CD8-positive, alpha-beta memory T cell (primary cell): ENCODE data around the gene SPDYC. TPM values are rescaled to one million over a fixed set of nuclear protein-coding genes. Genes with fewer than 3 reads are reported as not detected.

Experiments
- CTCF ChIA-PET: fragments of 350-600 bp; sonication (Branson Sonifier 250); formaldehyde crosslinking; loops from one replicate; lab custom pipeline; 2021; ENCODE audit warnings: antibody characterized with exemption; lab: Charles Lee
- POLR2A ChIA-PET: fragments of 350-600 bp; sonication (Branson Sonifier 250); formaldehyde crosslinking; loops from one replicate; lab custom pipeline; 2021; ENCODE audit warnings: antibody characterized with exemption; lab: Charles Lee
- DNase-seq, 5 donors: peaks; one replicate each; pipeline versions ENCODE4 v3.0.0 to v3.0.0-alpha.2; 2020 to 2022; ENCODE audit warnings: mixed read lengths in 1 of 5
- H3K27ac ChIP-seq: one replicate; pipeline ENCODE4 v1.7.0; 2013; ENCODE audit warnings: low read depth, mild to moderate bottlenecking, low read length, moderate library complexity
- H3K27me3 ChIP-seq: 2 replicates; pipeline ENCODE4 v1.7.0; 2013; ENCODE audit warnings: low read length, mild to moderate bottlenecking; ENCODE audit not compliant: insufficient read depth, poor library complexity, severe bottlenecking
- H3K36me3 ChIP-seq: 2 replicates; pipeline ENCODE4 v1.7.0; 2013; ENCODE audit warnings: mild to moderate bottlenecking, low read length, moderate library complexity; ENCODE audit not compliant: insufficient read depth
- H3K4me1 ChIP-seq: 2 replicates; pipeline ENCODE4 v1.7.0; 2013; ENCODE audit warnings: mild to moderate bottlenecking, low read length, moderate library complexity; ENCODE audit not compliant: insufficient read depth
- H3K4me3 ChIP-seq: 2 replicates; pipeline ENCODE4 v1.7.0; 2013; ENCODE audit warnings: mild to moderate bottlenecking, low read length
- H3K9me3 ChIP-seq: 2 replicates; pipeline ENCODE4 v1.7.0; 2013; ENCODE audit warnings: mild to moderate bottlenecking, low read length
- H3K27ac Mint-ChIP-seq, 8 donors: one replicate each; pipeline ENCODE4 v1.8.0; 2020 to 2021; ENCODE audit warnings: mixed read lengths in 8 of 8, mild to moderate bottlenecking in 6 of 8, inconsistent platforms in 3 of 8, moderate library complexity in 3 of 8
- H3K27me3 Mint-ChIP-seq, 2 donors: one replicate each; pipeline ENCODE4 v1.8.0; 2020 to 2021; ENCODE audit warnings: mixed read lengths in 2 of 2, mild to moderate bottlenecking in 1 of 2, moderate library complexity in 1 of 2
- H3K36me3 Mint-ChIP-seq, 3 donors: one replicate each; pipeline ENCODE4 v1.8.0; 2020 to 2021; ENCODE audit warnings: mixed read lengths in 3 of 3, inconsistent platforms in 1 of 3, mild to moderate bottlenecking in 1 of 3
- H3K4me1 Mint-ChIP-seq, 3 donors: one replicate each; pipeline ENCODE4 v1.8.0; 2020 to 2021; ENCODE audit warnings: mixed read lengths in 3 of 3, inconsistent platforms in 1 of 3, mild to moderate bottlenecking in 1 of 3
- H3K4me3 Mint-ChIP-seq, 7 donors: one replicate each; pipeline ENCODE4 v1.8.0; 2020 to 2021; ENCODE audit warnings: mixed read lengths in 7 of 7, mild to moderate bottlenecking in 6 of 7, moderate library complexity in 4 of 7, inconsistent platforms in 2 of 7
- H3K9me3 Mint-ChIP-seq, 5 donors: one replicate each; pipeline ENCODE4 v1.8.0; 2020 to 2022; ENCODE audit warnings: mixed read lengths in 5 of 5, mild to moderate bottlenecking in 3 of 5, moderate library complexity in 2 of 5, inconsistent platforms in 1 of 5
- polyA plus RNA-seq: library from polyadenylated mRNA; unstranded; fragments of 300-500 nt; fragmentation: Illumina TruSeq; gene quantifications from one replicate; pipeline ENCODE4 v1.2.3, GENCODE V29; 2021
- total RNA-seq, 2 experiments: library from RNA; stranded (reverse); gene quantifications; one replicate each; pipeline ENCODE4 v1.2.3, GENCODE V29; 2021

Gene SPDYC
- total and polyA plus RNA-seq, 3 experiments from 2014 or later, result not detected

GRCh38 chr11:65205602-65205967 lies 35.6 kb downstream of the SPDYC start:
- Histone ChIP-seq H3K27ac (no peak overlapping the region), H3K4me1 (no peaks in the 10 kb centered on the region), H3K27me3 (no peaks in the 10 kb centered on the region), H3K4me3 (no peak overlapping the region), H3K9me3 (no peaks in the 10 kb centered on the region), H3K36me3 (peaks cover 25% of the 10 kb centered on the region)
- H3K9me3 Mint-ChIP-seq, result no peaks in the 10 kb centered on the region
- no peak overlapping the region for H3K27ac Mint-ChIP-seq
- ChIA-PET CTCF (interaction anchor here (0.9 to 3.7 kb wide), 7 partner anchors 15 to 306 kb away, joined by 3 to 19 read pairs (median 3); partner anchors contain the start of gene CDC42EP2), POLR2A (interaction anchor here (0.9 to 1.0 kb wide), 2 partner anchors 13 to 112 kb away, joined by 4 to 5 read pairs; no protein-coding TSS in a partner anchor)
- peaks cover 4% of the 10 kb centered on the region in 3 donors for H3K4me1 Mint-ChIP-seq
- H3K36me3 Mint-ChIP-seq, result peaks cover 0 to 75% (median 2%) of the 10 kb centered on the region in 3 donors
- DNase-seq, result no peak
- H3K27me3 Mint-ChIP-seq, result no peaks in the 10 kb centered on the region
- H3K4me3 Mint-ChIP-seq, result no peak overlapping the region

GRCh38 chr11:65206441-65206841 lies 36.4 kb downstream of the SPDYC start:
- Histone ChIP-seq H3K27ac (no peak overlapping the region), H3K36me3 (peaks cover 28% of the 10 kb centered on the region), H3K4me1 (no peaks in the 10 kb centered on the region), H3K27me3 (no peaks in the 10 kb centered on the region), H3K9me3 (no peaks in the 10 kb centered on the region), H3K4me3 (no peak overlapping the region)
- Mint-ChIP-seq H3K36me3 (peaks cover 0 to 79% (median 2%) of the 10 kb centered on the region in 3 donors), H3K9me3 (no peaks in the 10 kb centered on the region), H3K4me3 (no peak overlapping the region), H3K4me1 (peaks cover 4% of the 10 kb centered on the region in 3 donors), H3K27ac (no peak overlapping the region), H3K27me3 (no peaks in the 10 kb centered on the region)
- CTCF ChIA-PET, result interaction anchor here (1.6 to 3.7 kb wide), 2 partner anchors 26 to 109 kb away, joined by 3 to 12 read pairs; no protein-coding TSS in a partner anchor
- DNase-seq, result no peak
- POLR2A ChIA-PET, result interaction anchor here (0.9 kb wide), 1 partner anchor 12 kb away, joined by 4 read pairs; no protein-coding TSS in a partner anchor

GRCh38 chr11:65206901-65207300 lies 36.9 kb downstream of the SPDYC start:
- Mint-ChIP-seq H3K4me3 (no peak overlapping the region), H3K9me3 (no peaks in the 10 kb centered on the region), H3K27ac (no peak overlapping the region), H3K36me3 (peaks cover 0 to 80% (median 2%) of the 10 kb centered on the region in 3 donors), H3K4me1 (peaks cover 4% of the 10 kb centered on the region in 3 donors), H3K27me3 (no peaks in the 10 kb centered on the region)
- no peaks in the 10 kb centered on the region for H3K4me1 ChIP-seq
- ChIA-PET POLR2A (interaction anchor here (0.6 kb wide), 1 partner anchor 123 kb away, joined by 3 read pairs; no protein-coding TSS in a partner anchor), CTCF (interaction anchor here (1.7 to 3.7 kb wide), 2 partner anchors 109 to 122 kb away, joined by 5 to 12 read pairs; no protein-coding TSS in a partner anchor)
- no peaks in the 10 kb centered on the region for H3K9me3 ChIP-seq
- no peaks in the 10 kb centered on the region for H3K27me3 ChIP-seq
- H3K27ac ChIP-seq, result no peak overlapping the region
- no peak for DNase-seq
- H3K4me3 ChIP-seq, result no peak overlapping the region
- H3K36me3 ChIP-seq, result peaks cover 28% of the 10 kb centered on the region

- Histone ChIP-seq H3K27me3 (no peaks in the 10 kb centered on the region), H3K9me3 (no peaks in the 10 kb centered on the region), H3K4me3 (no peak overlapping the region), H3K27ac (no peak overlapping the region), H3K4me1 (peaks cover under 1% of the 10 kb centered on the region), H3K36me3 (peaks cover 28% of the 10 kb centered on the region)
- H3K9me3 Mint-ChIP-seq, result no peaks in the 10 kb centered on the region
- H3K27me3 Mint-ChIP-seq, result no peaks in the 10 kb centered on the region
- H3K27ac Mint-ChIP-seq, result peak overlapping the region in 1 of 8 donors; percentile 21
- ChIA-PET CTCF (interaction anchor here (1.6 to 3.7 kb wide), 3 partner anchors 11 to 121 kb away, joined by 4 to 12 read pairs (median 5); no protein-coding TSS in a partner anchor), POLR2A (no interaction called here)
- no peak overlapping the region for H3K4me3 Mint-ChIP-seq
- peaks cover 0 to 77% (median 2%) of the 10 kb centered on the region in 3 donors for H3K36me3 Mint-ChIP-seq
- H3K4me1 Mint-ChIP-seq, result peaks cover 9 to 10% (median 10%) of the 10 kb centered on the region in 3 donors
- no peak for DNase-seq
These were observed 38.1 kb downstream of the SPDYC start for GRCh38 chr11:65207918-65208784.

GRCh38 chr11:65208785-65209710 lies 39.0 kb downstream of the SPDYC start:
- no peaks in the 10 kb centered on the region for H3K9me3 Mint-ChIP-seq
- POLR2A ChIA-PET, result no interaction called here
- H3K9me3 ChIP-seq, result no peaks in the 10 kb centered on the region
- H3K27me3 Mint-ChIP-seq, result no peaks in the 10 kb centered on the region
- CTCF ChIA-PET, result interaction anchor here (1.6 to 3.7 kb wide), 2 partner anchors 12 to 107 kb away, joined by 4 to 12 read pairs; no protein-coding TSS in a partner anchor
- peaks cover 28% of the 10 kb centered on the region for H3K36me3 ChIP-seq
- no peak for DNase-seq
- H3K4me3 Mint-ChIP-seq, result no peak overlapping the region
- no peak overlapping the region for H3K27ac ChIP-seq
- peaks cover 9% of the 10 kb centered on the region for H3K4me1 ChIP-seq
- H3K27me3 ChIP-seq, result no peaks in the 10 kb centered on the region
- peaks cover 0 to 72% (median 2%) of the 10 kb centered on the region in 3 donors for H3K36me3 Mint-ChIP-seq
- H3K4me1 Mint-ChIP-seq, result peaks cover 13 to 19% (median 14%) of the 10 kb centered on the region in 3 donors
- H3K4me3 ChIP-seq, result no peak overlapping the region
- H3K27ac Mint-ChIP-seq, result peak overlapping the region in 4 of 8 donors; percentile 31 to 38 (median 34)

GRCh38 chr11:65209711-65210360 lies 39.8 kb downstream of the SPDYC start:
- H3K27me3 Mint-ChIP-seq, result no peaks in the 10 kb centered on the region
- Histone ChIP-seq H3K4me3 (no peak overlapping the region), H3K4me1 (peaks cover 14% of the 10 kb centered on the region), H3K27me3 (no peaks in the 10 kb centered on the region), H3K9me3 (no peaks in the 10 kb centered on the region), H3K36me3 (peaks cover 28% of the 10 kb centered on the region), H3K27ac (no peak overlapping the region)
- POLR2A ChIA-PET, result no interaction called here
- CTCF ChIA-PET, result interaction anchor here (0.7 to 1.6 kb wide), 2 partner anchors 13 to 16 kb away, joined by 3 to 4 read pairs; no protein-coding TSS in a partner anchor
- no peak overlapping the region for H3K4me3 Mint-ChIP-seq
- DNase-seq, result no peak
- peaks cover 20 to 26% (median 21%) of the 10 kb centered on the region in 3 donors for H3K4me1 Mint-ChIP-seq
- H3K36me3 Mint-ChIP-seq, result peaks cover 0 to 65% (median 2%) of the 10 kb centered on the region in 3 donors
- H3K9me3 Mint-ChIP-seq, result no peaks in the 10 kb centered on the region
- H3K27ac Mint-ChIP-seq, result no peak overlapping the region

GRCh38 chr11:65210361-65210731 lies 40.3 kb downstream of the SPDYC start:
- H3K36me3 ChIP-seq, result peaks cover 23% of the 10 kb centered on the region
- H3K9me3 Mint-ChIP-seq, result no peaks in the 10 kb centered on the region
- no peak overlapping the region for H3K27ac ChIP-seq
- H3K4me1 ChIP-seq, result peaks cover 14% of the 10 kb centered on the region
- no peaks in the 10 kb centered on the region for H3K9me3 ChIP-seq
- POLR2A ChIA-PET, result no interaction called here
- no peak overlapping the region for H3K4me3 ChIP-seq
- DNase-seq, result no peak
- no peak overlapping the region for H3K4me3 Mint-ChIP-seq
- H3K4me1 Mint-ChIP-seq, result peaks cover 20 to 29% (median 23%) of the 10 kb centered on the region in 3 donors
- no peaks in the 10 kb centered on the region for H3K27me3 Mint-ChIP-seq
- CTCF ChIA-PET, result interaction anchor here (0.7 to 1.2 kb wide), 2 partner anchors 15 to 106 kb away, joined by 3 read pairs; no protein-coding TSS in a partner anchor
- H3K36me3 Mint-ChIP-seq, result peaks cover 0 to 60% (median 2%) of the 10 kb centered on the region in 3 donors
- H3K27ac Mint-ChIP-seq, result peak overlapping the region in 1 of 8 donors; percentile 27
- no peaks in the 10 kb centered on the region for H3K27me3 ChIP-seq
